ENCODE results near the gene ENDOU.

Gene ENDOU

GRCh38 chr12:47757364-47757839, 32.1 kb upstream of the ENDOU start:
- no peak for DNase-seq

DNA sequence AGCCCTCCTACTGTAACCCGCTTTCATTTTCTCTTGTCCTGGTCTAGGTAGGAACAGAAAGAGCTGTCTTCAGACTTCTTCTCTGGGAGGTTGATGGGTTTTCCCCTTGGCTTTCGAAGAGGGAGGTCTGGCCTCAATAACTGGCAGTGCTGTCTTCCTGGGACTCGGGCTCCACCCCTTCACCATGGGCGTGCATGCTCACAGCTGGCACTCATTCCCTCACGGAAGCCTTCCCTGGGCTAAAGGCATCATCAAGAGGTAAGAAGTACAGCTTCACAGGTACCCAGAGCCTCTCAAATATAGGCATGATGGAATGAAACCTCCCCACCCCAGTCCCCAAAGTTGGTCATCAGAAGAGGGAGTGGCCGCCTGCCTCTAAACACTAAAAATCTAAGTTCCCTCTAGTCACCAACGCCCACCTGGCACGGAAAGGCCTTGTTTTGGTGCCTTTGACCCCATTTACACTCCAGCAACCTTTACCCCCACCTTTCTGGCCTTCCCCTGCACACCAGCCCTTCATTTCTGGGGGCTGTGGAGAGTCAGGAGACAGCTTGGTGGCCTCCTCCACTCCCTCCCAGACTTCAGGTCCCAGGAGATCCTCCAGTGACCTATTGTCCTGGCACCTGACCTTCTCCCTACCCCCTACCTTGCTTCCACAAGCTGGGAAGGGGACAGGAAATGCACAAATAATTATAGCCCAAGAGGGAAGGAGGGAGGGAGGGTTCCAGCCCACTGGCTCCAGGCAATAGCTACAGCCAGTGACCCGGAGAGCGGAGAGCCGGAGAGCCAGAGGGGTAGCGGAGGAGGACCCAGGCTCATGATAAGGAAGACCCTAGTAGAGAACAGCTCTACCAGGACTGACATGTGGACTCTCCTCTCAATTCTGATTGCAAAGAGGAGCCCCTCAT, 30.6 kb upstream of the ENDOU start:
- DNase-seq = no peak

DNA sequence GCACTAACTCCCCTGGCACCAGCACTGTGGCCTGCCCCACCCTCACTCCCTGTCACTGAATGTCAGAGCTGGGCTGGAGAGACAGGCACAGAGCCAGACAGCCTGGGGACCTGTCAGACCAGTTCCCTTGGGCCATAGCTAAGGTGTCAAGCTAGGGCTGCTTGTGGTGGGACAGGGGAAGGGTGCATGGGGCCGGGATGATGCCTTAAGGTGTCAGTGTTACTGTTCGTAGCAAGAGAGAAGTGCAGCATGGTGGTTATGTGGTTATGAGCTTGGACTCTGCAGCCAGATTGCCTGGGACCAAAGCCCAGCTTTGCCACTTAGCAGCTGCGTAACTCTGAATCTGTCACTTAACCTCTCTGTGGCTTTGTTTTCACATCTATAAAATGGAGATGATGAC, 29.6 kb upstream of the ENDOU start:
- DNase-seq = no peak

- DNase-seq = no peak
Observed at GRCh38 chr12:47754126-47754525, 28.8 kb upstream of the ENDOU start.

DNA sequence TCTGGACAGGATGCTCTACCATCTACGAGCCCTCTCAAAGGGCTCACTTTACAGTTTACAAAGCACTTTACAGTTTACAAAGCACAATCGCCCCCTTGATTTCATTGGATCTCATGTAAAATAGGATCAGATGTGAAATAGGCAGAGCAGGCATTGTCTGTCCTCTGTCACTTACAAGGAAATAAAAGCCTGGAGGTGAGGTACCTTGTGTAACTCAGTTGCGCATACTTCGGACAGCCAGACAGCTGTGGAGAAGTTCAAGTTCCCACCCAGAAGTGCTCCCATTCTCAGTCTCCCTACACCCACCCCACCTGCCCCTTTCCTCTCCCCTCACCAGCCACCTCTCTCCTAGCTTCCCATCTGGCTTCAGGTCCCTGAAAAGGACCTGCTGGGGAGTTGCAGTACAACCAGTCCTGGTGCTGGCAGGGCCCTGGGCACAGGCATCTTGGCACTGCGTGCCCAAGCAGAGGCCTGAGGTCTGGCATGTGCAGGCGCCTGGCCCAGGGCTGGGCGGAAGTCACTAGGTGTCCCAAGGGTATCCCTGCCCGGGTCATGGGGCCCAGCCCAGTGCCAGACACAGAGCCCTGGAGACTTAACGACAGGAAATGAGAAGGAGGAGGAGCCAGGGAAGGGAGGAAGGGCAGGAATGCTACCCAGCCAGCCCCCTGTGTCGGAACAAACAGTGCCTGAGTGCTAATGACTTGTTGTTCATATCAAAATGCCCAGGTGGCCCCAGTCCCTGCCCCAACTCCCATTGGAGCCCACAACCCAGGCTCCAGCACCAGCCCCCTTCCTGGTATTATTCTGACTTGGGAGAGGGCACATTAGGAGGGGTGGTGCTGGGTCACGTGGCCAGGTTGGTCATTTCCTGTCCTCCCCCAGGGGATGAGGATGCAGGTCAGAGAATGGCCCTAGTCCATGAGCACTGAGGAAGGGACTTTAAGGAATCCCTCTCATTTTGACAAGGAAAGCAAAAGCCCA, 28.0 kb upstream of the ENDOU start:
- no peak for DNase-seq

DNA sequence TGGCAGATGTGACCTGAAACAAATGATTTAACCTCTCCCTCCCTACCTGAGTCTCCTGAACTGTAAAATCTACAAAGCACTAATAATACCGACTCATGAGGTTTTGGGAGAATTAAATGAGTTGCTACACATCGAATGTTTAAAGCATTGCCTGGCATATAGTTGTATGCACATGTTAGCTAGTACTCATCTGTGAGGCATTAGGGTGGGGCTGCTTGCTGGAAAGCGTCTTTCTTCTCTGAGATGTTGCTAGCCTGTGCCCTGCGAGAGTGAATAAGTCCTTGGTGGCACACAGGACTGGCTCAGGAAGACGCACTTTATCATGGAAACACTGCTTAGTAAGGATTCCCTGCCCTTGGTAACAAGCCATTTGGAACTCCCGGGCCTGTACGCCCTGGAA, 27.3 kb upstream of the ENDOU start:
- no peak for DNase-seq

DNA sequence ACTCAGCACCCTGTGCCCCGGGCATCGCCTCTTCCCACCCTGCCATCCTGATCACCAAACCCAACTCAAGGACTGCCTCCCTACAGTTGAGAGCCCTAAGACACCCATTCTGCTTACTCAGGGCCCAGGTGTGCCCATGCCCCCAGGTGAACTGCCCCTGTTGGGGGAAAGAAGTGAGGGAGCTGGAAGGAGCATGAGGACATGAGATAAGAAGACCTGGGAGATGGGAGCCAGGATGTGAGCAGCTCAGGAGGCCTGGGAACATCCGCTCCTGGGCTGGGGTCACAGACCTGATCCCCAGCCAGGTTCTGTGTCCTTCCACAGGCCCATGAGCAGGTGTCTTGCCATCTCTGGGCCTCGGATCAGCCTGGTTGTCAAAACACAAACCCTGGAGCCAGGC, 26.8 kb upstream of the ENDOU start:
- DNase-seq = no peak

- DNase-seq = no peak
Observed at GRCh38 chr12:47751561-47751960, 26.3 kb upstream of the ENDOU start.

DNA sequence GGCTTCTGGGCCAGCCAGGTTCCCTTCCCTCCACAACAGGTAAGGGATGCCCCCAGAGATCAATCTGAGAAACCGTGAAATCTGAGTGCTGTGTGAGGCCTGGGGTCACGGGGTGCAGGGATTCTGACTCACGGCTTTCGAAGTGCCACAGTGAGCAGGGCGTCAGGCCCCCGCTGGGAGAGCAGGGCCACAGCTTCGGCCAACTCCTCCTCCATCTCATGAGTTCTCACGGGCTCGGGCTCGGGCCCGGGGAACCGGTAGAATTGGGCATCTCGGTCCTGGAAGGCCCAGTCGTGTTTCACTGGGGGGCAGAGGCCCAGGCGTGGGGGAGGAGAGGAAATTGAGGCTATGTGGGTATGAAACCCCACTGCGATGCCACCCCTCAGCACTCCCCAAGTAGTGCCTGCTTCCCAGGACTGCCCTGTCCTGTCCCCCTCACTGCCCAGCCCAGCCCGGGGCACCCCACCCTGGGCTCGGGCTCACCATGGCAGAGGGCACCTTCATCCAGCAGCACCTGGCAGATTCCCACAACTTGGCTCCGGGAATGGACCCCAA, 25.7 kb upstream of the ENDOU start:
- DNase-seq = no peak

DNA sequence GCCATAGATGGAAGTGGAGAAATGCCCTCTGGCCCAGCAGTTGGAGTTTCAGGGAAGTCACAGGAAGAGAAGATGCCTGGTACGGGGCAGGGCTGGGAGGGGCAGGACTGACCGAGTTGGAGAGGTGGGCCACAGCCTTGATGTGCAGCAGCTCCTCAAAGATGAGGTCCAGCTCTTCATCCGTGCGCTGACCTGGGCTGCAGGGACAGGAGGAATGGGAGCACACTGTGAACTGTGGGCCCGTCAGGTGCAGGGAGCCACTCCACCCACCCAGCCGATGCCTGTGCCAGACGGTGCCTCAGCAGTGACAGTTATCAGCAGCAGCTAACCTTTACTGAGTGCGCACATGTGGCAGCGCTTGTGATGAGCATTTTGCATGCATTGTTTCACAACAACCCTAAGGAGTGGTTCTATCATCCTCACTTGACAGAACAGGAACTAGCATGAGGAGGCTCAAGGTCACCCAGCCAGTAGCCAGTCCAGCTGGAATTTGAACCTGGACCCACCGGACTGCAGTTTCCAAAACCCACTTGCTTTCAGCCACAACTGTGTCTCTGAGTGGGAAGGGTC, 25.0 kb upstream of the ENDOU start:
- no peak for DNase-seq

DNA sequence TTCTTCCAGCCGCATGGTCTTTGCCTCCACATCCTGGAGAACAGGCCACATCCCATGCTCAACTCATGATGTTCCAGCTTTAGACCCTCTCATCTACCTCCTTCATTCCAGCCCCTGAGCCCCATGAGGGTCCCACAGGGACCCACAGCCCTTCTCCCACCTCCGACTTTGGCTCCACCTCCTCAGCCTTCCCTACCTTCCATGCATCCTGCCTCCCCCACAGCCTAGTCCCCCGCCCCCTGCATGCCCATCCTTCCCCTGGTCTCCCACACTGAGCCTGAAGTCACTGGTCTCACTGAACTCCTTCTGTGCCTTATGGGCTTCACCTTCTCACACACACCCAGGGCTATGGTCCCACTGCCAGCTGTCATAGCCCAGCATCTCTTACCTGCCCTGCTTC, 23.6 kb upstream of the ENDOU start:
- no peak for DNase-seq

DNA sequence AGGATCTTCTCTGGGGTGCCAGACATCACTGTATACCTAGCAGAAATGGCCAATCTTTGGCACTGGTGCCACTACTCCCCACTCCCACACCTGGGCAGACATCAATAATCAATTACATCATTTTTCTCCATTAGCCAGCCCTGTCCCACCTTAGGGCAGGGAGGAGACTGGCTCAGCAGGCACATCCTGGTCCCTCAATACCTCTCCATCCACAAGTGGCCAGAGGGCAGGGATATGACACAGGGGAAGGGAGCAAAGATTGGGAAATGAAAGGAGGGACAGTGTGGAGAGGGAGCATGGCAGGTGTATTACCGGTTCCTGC, 23.2 kb upstream of the ENDOU start:
- DNase-seq = no peak

DNA sequence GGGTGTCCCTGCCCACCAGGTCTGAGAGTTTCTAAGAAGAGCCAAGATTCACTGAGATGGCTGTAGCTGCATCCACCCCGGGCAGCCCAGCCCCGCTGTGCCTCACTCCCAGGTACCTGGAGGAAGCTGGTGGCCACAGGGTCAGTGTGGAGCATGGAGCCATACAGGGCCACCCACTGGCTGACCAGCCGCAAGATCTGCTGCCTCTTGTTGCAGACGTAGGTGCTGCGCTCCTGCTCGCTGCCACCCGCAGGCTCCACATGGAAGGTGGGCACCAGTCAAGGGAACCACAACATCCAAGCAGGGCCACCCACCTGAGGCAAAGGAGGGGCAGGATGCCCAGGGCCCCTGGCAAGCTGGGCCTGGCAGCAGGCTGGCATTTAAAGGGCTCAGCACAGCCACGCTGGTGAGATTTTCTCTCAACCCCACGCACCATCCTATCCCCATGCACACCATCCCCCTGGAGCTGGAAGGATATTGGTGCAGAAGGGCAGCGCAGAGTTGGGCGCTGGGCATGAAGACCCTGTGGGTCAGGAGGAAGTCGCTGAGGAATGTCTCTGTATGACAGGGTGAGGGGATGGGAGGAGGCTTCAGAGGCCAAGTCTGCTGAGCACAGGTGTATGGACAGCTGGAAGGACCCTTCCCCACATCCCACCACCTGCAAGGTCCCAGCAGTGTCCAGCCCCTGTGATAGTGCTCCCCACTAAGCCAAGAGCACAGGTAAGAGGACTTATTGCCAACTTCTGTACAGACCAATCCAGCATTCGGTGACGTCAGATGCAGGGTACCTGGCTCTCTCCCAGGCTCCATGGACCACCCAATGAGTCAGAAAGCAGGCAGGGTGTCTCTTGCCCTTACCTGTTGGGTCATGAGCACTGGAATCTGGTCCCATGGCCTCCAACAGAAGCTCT, 22.6 kb upstream of the ENDOU start:
- no peak for DNase-seq

GRCh38 chr12:47747126-47747525, 21.8 kb upstream of the ENDOU start:
- DNase-seq = no peak

DNA sequence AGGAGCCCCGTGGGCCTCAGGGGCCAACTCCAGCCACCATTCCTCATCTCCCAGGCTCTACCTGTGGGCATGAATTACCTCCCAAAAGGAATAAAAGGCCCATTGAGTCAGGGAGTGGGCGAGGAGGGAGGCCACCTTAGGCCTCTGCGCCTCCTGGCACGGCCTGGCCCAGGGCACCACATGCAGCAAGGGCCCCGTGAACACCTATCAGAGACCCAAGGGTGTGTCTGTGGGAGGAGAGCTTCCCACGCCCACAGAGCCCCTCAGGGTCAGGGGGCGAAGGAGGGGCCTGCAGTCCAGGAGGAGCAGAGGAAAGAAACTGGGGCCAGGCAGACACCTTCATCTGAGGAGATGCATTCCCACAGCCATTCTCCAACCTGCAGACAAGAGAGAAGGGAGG, 21.2 kb upstream of the ENDOU start:
- DNase-seq = no peak

DNA sequence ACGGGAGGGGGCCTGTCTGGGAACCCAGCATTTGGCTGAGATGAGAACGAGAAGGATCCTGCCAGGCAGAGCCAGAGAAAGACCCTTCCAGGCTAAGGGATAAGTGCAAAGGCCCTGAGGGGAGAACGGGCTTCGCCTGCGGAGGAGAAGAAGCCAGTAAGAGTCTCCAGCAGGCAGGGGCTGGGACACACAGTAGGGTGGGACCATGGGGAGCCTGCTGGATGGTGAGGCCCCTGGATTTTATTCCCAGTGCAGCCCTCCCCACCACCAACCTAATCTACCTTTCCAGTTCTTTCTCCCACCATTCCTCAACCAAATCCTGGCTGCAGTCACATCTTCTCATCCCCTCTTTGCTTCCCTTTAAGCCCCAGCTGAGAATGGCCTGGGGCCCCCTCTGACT, 20.8 kb upstream of the ENDOU start:
- no peak for DNase-seq

GRCh38 chr12:47745485-47746041, 20.3 kb upstream of the ENDOU start:
- DNase-seq = no peak

- no peak for DNase-seq
Observed at GRCh38 chr12:47744778-47745436, 19.6 kb upstream of the ENDOU start.

GRCh38 chr12:47744005-47744651, 18.8 kb upstream of the ENDOU start:
- peak; percentile 76 for DNase-seq

DNA sequence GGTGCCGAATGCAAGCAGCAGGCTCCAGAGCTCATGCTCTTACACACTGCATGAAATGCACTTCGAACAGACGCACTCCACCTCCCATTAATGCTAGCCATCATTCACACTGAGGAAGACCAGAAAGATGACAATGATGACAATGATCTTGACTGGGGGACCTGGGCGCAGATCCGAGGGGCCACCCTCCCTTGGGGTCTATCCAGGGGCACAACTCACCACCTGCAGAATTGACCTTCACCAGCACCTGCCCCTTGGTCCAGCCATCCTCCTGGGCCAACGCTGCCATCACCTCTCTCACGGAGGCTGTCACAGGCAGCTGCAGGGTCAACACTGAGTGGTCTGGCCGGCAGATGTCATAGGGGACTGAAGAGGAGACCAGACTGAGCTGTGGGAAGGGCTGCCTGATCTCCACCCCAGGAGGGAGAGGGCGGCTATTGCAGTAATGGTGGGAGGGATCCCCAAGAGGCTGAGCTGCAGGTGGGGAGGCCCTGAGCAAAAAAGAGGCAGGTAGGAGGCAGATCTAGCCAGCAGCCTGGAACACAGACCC, 18.1 kb upstream of the ENDOU start:
- no peak for DNase-seq

Measured in activated CD8-positive, alpha-beta memory T cell treated with anti-CD3 and anti-CD28 coated beads for 24 hours (primary cell).